Peyer's patch (tissue), 4 donors: ENCODE results near the gene BCAS1. TPM values are rescaled to one million over a fixed set of nuclear protein-coding genes. Genes with fewer than 3 reads are reported as not detected.
"Not testable (repeated sequence)": the region's sequence is repeated elsewhere in the genome, so short reads cannot be mapped to it uniquely, and the experiment has no call there.

Source experiments
- DNase-seq, 3 donors: peaks; one replicate each; pipeline ENCODE4 v3.0.0-alpha.2; 2017 to 2019
- H3K27ac ChIP-seq, 4 donors: fragments of 200-600 bp; sonication (generic); one replicate each; pipeline ENCODE4 v1.5.1; 2016 to 2019
- H3K27me3 ChIP-seq, 2 donors: fragments of 200-600 bp; sonication (generic); one replicate each; pipeline ENCODE4 v1.5.1; 2019
- H3K36me3 ChIP-seq, 3 donors: fragments of 200-600 bp; sonication (generic); one replicate each; pipeline ENCODE4 v1.5.1; 2016 to 2019
- H3K4me1 ChIP-seq, 4 donors: fragments of 200-600 bp; sonication (generic); one replicate each; pipeline ENCODE4 v1.5.1; 2016 to 2019
- H3K4me3 ChIP-seq, 4 donors: fragments of 200-600 bp; sonication (generic); 1 replicate in 3 of 4; 2 replicates in 1 of 4; pipeline ENCODE4 v1.5.1; 2016 to 2019; ENCODE audit warnings: mild to moderate bottlenecking in 1 of 4
- H3K9me3 ChIP-seq, 4 donors: fragments of 200-600 bp; sonication (generic); one replicate each; pipeline ENCODE4 v1.5.1; 2016 to 2019; ENCODE audit warnings: mild to moderate bottlenecking in 1 of 4
- CTCF ChIP-seq, 6 experiments: fragments of 450-650 bp in 4 of 6; fragments of 200-600 bp in 2 of 6; sonication (generic) in 1 of 6; IDR thresholded peaks; one replicate each; pipeline ENCODE4 v1.5.1; 2017 to 2019; ENCODE audit warnings: antibody characterized with exemption in 6 of 6, mild to moderate bottlenecking in 3 of 6, moderate library complexity in 1 of 6
- POLR2A ChIP-seq, 2 donors: fragments of 450-650 bp; IDR thresholded peaks; one replicate each; pipeline ENCODE4 v1.5.1; 2017; ENCODE audit warnings: antibody characterized with exemption in 2 of 2, mild to moderate bottlenecking in 2 of 2, moderate library complexity in 2 of 2
- total RNA-seq, 4 donors: library from RNA; depleted of rRNA; stranded (reverse); fragments of >200 nt; gene quantifications; one replicate each; pipeline ENCODE4 v1.1.0, GENCODE V29; 2016

BCAS1 gene
- total RNA-seq, 4 donors from 2014 or later: 21.5 to 58.1 (median 43.2) TPM

GRCh38 chr20:53981130-53981529 lies 89.3 kb downstream of the BCAS1 start:
- H3K36me3 ChIP-seq: no peaks in the 10 kb centered on the region
- no peak for DNase-seq
- H3K4me3 ChIP-seq: no peak overlapping the region
- no peak for TF ChIP-seq POLR2A (IDR thresholded peaks at IDR 0.05)
- TF ChIP-seq CTCF (IDR thresholded peaks at IDR 0.05): no peak
- H3K27ac ChIP-seq: no peak overlapping the region
- no peaks in the 10 kb centered on the region for H3K4me1 ChIP-seq
- no peaks in the 10 kb centered on the region for H3K9me3 ChIP-seq
- no peaks in the 10 kb centered on the region for H3K27me3 ChIP-seq

- TF ChIP-seq POLR2A (IDR thresholded peaks at IDR 0.05): no peak
- H3K36me3 ChIP-seq: no peaks in the 10 kb centered on the region
- DNase-seq: no peak
- no peaks in the 10 kb centered on the region for H3K4me1 ChIP-seq
- no peaks in the 10 kb centered on the region for H3K9me3 ChIP-seq
- H3K27ac ChIP-seq: no peak overlapping the region
- H3K27me3 ChIP-seq: no peaks in the 10 kb centered on the region
- H3K4me3 ChIP-seq: no peak overlapping the region
Observed at GRCh38 chr20:53980031-53980465, 90.3 kb downstream of the BCAS1 start.

- Histone ChIP-seq H3K36me3 (no peaks in the 10 kb centered on the region), H3K4me3 (no peak overlapping the region), H3K9me3 (no peaks in the 10 kb centered on the region), H3K27ac (no peak overlapping the region), H3K27me3 (no peaks in the 10 kb centered on the region), H3K4me1 (no peaks in the 10 kb centered on the region)
- no peak for DNase-seq
- no peak for TF ChIP-seq CTCF (IDR thresholded peaks at IDR 0.05)
- TF ChIP-seq POLR2A (IDR thresholded peaks at IDR 0.05): no peak
Observed at GRCh38 chr20:53978497-53978896, 91.9 kb downstream of the BCAS1 start.

GRCh38 chr20:53977391-53977790 lies 93.0 kb downstream of the BCAS1 start:
- H3K27ac ChIP-seq: no peak overlapping the region
- no peaks in the 10 kb centered on the region for H3K36me3 ChIP-seq
- TF ChIP-seq CTCF (IDR thresholded peaks at IDR 0.05): no peak
- no peak for TF ChIP-seq POLR2A (IDR thresholded peaks at IDR 0.05)
- no peaks in the 10 kb centered on the region for H3K4me1 ChIP-seq
- no peaks in the 10 kb centered on the region for H3K27me3 ChIP-seq
- no peaks in the 10 kb centered on the region for H3K9me3 ChIP-seq
- DNase-seq: no peak
- no peak overlapping the region for H3K4me3 ChIP-seq

GRCh38 chr20:53975761-53976160 lies 94.6 kb downstream of the BCAS1 start:
- Histone ChIP-seq H3K27me3 (no peaks in the 10 kb centered on the region), H3K36me3 (no peaks in the 10 kb centered on the region), H3K4me1 (no peaks in the 10 kb centered on the region), H3K4me3 (no peak overlapping the region), H3K27ac (no peak overlapping the region), H3K9me3 (no peaks in the 10 kb centered on the region)
- no peak for DNase-seq
- no peak for TF ChIP-seq POLR2A (IDR thresholded peaks at IDR 0.05)
- no peak for TF ChIP-seq CTCF (IDR thresholded peaks at IDR 0.05)

- no peaks in the 10 kb centered on the region for H3K4me1 ChIP-seq
- TF ChIP-seq CTCF (IDR thresholded peaks at IDR 0.05) (no peak), POLR2A (IDR thresholded peaks at IDR 0.05) (no peak)
- H3K36me3 ChIP-seq: no peaks in the 10 kb centered on the region
- H3K27me3 ChIP-seq: no peaks in the 10 kb centered on the region
- no peak overlapping the region for H3K4me3 ChIP-seq
- H3K27ac ChIP-seq: no peak overlapping the region
- no peaks in the 10 kb centered on the region for H3K9me3 ChIP-seq
- no peak for DNase-seq
Observed at GRCh38 chr20:53974785-53975555, 95.4 kb downstream of the BCAS1 start.

GRCh38 chr20:53973882-53974281 lies 96.5 kb downstream of the BCAS1 start:
- not testable (repeated sequence) for H3K27me3 ChIP-seq, H3K4me3 ChIP-seq, H3K36me3 ChIP-seq, H3K9me3 ChIP-seq, H3K4me1 ChIP-seq, H3K27ac ChIP-seq, DNase-seq
